ENCODE results near the gene TMEM263.
"Not testable (repeated sequence)": the region's sequence is repeated elsewhere in the genome, so short reads cannot be mapped to it uniquely, and the experiment has no call there.

TMEM263 gene

DNA sequence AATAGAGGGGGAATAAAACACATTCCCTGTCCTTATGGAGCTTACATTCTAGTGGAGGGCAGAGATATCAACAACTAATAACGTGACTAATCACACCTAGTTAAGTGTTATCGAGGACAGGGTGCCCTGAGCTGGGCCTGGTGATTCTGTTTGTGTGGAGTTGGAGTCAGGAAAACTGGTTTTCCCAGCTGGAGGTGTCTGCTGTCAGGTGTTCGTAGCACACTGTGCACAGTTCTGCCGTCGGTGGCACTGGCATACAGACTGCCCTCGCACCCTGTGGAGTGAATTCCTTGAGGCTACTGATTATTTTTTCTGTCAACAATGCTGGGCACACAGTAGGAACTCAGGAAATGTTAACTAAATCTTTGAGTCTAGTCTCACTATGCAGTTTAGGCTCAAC is 32.1 kb downstream of the TMEM263 start:
- no peak for DNase-seq

DNA sequence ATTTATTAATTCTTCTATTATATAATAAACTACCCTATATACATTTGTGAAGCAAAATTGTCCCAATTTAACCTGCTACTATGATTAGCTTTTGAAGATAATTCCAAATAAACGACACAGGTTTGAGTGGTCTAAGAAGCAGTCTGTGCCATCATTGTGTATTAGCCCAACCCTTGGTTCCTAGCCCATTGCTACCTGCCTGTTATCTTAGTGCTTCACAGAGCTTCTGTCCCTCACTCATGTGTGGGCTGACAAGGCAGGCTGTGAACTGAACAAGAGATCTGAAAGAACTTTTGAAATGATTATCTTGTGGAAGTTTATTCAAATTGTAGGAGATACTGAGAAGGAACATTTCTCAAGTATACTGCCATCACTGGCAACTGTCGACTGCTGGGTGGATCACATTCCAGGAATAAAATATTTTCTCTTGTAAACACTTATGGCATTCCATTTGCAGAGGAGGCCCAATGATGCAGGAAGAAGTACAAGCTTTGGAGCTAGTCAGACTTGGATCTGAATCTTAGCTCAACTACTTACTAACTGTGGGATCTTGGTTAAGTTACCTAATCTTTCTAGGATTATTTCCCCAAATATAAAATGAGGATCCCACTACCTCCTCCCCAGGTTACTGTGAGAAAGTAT is 39.0 kb downstream of the TMEM263 start:
- DNase-seq, result no peak

DNA sequence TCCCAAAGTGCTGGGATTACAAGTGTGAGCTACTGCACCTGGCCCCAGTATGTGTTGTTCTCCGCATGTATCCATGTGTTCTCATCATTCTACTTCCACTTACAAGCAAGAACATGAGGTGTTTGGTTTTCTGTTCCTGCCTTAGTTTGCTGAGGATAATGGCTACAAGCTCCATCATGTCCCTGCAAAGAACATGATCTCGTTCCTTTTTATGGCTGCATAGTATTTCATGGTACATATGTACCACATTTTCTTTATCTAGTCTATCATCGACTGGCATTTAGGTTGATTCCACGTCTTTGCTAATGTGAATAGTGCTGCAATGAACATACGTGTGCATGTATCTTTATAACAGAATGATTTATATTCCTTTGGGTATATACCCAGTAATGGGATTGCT is 40.4 kb downstream of the TMEM263 start:
- DNase-seq, result not testable (repeated sequence)

DNA sequence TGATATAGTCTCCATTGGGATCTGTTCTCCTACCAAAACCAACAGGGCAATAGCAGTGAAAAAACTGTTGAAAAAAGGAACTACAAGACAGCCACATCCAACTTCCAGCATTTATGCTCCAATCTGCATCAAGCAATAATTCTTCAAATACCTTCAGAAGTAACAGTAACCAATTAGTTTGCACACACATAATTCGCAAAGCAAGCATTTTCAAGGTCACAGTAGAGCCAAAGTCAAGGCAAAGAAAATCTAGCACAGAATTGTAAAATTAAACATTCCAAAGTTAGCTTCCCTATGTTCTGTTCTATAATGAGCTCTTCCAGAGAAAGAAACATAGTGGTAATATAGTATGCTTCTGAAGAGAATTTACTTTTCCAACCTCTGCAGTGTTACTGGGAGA is 42.2 kb downstream of the TMEM263 start:
- DNase-seq, result no peak

DNA sequence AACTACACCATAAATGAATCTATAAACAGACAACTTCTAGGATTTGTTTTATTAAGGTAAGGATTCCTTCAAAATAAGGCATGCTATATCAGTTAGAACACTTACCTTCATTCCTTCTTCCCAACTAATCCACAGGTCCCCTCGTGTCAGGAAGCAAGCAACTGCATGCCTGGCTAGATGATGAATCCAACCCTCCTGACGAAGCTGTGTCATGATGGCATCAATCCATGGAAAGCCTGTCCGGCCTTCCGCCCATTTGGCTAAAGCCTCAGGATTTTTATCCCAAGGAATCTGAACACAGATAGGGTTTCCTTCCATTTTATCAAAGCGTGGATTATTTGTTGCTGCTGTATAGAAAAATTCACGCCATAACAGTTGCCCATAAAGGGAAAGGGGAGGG is 43.7 kb downstream of the TMEM263 start:
- no peak for DNase-seq

DNA sequence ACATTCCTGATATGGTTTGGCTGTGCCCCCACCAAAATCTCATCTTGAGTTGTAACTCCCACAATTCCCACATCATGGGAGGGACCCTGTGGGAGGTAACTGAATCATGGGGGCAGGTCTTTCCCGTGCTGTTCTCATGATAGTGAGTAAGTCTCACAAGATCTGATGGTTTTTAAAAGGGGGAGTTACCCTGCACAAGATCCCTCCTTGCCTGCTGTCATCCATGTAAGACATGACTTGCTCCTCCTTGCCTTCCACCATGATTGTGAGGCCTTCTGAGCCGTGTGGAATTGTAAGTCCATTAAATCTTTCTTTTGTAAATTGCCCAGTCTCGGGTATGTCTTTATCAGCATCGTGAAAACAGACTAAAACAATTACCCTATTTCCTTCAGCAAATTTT is 47.0 kb downstream of the TMEM263 start:
- not testable (repeated sequence) for DNase-seq

DNA sequence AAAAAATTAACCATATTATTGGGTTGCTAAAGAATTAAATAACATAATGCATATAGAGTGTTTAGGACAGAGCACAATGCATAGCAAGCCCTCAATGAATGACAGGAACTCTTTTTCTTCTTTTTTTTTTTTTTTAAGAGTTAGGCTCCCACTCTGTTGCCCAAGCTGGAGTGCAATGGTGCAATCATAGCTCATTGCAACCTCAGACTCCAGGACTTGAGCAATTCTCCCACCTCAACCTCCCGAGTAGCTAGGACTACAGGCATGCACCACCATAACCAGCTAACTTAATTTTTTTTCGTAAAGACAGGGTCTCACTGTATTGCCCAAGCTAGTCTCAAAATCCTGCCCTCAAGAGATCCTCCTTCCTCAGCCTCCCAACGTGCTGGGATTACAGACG is 51.7 kb downstream of the TMEM263 start:
- no peak for DNase-seq

DNA sequence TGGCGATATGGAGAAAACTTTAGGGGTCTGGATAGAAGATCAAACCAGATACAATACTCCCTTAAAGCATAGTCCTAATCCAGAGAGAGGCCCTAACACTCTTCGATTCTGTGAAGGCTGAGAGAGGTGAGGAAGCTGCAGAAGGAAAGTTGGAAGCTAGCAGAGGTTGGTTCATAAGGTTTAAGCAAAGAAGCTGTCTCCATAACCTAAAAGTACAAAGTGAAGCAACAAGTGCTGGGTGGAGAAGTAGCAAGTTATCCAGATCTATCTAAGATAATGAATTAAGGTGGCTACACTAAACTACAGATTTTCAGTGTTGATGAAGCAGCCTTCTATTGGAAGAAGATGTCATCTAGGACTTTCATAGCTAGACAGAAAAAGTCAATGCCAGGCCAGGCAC is 55.8 kb downstream of the TMEM263 start:
- DNase-seq, result no peak

DNA sequence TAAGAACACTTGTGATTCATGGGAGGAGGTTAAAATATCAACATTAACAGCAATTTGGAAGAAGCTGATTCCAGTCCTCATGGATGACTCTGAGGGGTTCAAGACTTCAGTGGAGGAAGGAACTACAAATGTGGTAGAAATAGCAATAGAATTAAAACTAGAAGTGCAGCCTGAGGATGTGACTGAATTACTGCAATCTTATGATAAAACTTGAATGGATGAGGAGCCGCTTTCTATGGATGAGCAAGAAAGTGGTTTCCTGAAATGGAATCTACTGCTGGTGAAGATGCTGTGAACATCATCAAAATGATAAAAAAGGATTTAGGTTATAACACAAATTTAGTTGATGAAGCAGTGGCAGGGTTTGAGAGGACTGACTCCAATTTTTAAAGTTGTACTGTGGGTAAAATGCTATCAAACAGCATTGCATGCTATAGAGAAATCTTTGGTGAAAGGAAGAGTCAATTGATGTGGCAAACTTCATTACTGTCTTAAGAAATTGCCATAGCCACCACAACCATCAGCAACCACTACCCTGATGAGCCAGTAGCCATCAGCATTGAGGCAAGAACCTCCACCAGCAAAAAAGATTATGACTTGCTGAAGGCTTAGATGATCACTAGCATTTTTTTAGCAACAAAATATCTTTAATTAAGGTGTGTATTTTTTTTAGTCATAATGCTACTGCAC is 57.2 kb downstream of the TMEM263 start:
- no peak for DNase-seq

DNA sequence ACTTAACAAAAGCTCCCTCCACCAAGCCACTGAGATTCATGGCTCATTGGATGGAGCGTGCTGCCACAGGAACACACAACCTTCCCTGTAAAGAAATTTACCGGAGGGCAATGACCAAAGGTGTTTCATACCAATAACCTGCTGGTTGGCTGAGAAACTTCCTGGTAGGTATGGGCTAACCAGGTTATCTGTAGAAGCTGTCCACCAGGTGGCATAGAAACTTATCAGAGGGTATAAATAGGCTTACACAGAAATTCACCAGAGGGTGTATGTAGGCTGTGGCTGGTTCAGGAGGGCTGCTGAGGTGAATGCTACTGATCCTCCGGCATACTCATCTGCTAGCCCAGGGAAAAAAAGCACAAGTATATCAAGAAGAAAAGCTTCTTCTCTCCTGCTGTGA is 58.3 kb downstream of the TMEM263 start:
- peak; percentile 28 for DNase-seq

DNA sequence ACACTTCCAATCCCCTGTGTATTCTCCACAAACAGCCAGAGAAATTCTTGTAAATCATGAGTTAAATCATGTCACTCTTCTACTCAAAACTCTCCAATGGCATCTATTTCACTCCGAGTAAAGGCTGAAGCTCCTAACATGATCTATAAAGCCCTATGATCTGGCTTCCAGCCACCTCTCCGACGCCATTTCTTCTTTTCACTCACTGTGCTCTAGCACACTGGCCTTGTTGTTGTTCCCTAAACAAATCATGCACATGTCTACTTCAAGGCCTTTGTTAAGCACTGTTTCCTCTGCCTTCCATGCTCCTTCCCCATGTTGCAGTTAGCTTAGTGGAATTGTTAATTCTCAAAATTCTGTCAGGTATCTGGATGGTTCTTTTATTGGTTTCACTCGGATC is 61.3 kb downstream of the TMEM263 start:
- no peak for DNase-seq

DNA sequence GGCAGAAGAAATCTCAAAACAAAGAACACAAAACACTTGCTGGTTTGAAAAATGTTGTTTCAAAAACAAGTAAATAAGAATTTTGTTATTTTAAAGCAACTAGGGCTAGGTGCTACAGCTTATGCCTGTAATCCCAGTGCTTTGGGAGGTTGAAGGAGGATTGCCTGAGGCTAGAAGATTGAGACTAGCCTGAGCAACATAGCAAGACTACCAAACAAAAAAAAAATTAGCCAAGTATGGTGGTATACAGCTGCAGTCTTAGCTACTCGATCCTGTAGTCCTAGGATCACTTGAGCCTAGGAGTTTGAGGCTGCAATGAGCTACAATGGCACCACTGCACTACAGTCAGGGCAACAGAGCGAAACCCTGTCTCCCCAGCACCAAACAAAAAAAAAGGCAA is 63.8 kb downstream of the TMEM263 start:
- no peak for DNase-seq
